GM21526 (cell line): ENCODE measurements around the gene HSD17B1.

Experiments used
- ATAC-seq: cut with Tn5 transposase; IDR thresholded peaks from one replicate; pipeline ENCODE4 v1.9.1; 2021; ENCODE audit warnings: moderate library complexity; ENCODE audit not compliant: unreplicated experiment, low FRiP score

Gene HSD17B1

GRCh38 chr17:42596386-42596785 is 43.7 kb downstream of the HSD17B1 start:
- no peak for ATAC-seq

GRCh38 chr17:42598905-42599304 is 46.2 kb downstream of the HSD17B1 start:
- ATAC-seq = no peak

- no peak for ATAC-seq
Observed at GRCh38 chr17:42603318-42603717, 50.6 kb downstream of the HSD17B1 start.
